Testis (tissue), 3 donors: Measurements from ENCODE around the gene ZNF613. TPM values are rescaled to one million over a fixed set of nuclear protein-coding genes. Genes with fewer than 3 reads are reported as not detected.
"Not testable (repeated sequence)": the region's sequence is repeated elsewhere in the genome, so short reads cannot be mapped to it uniquely, and the experiment has no call there.

Experiments
- DNase-seq: peaks from one replicate; pipeline ENCODE4 v3.0.0-alpha.2; 2019
- H3K27ac ChIP-seq, 2 donors: fragments of 200-600 bp; sonication (generic); one replicate each; pipeline ENCODE4 v1.5.1; 2019
- H3K27me3 ChIP-seq: fragments of 200-600 bp; sonication (generic); one replicate; pipeline ENCODE4 v1.5.1; 2019
- H3K36me3 ChIP-seq: fragments of 200-600 bp; sonication (generic); one replicate; pipeline ENCODE4 v1.5.1; 2017; ENCODE audit warnings: low read depth; ENCODE audit errors: missing control alignments
- H3K4me1 ChIP-seq: fragments of 200-600 bp; sonication (generic); one replicate; pipeline ENCODE4 v1.5.1; 2019
- H3K4me3 ChIP-seq, 2 donors: fragments of 200-600 bp; sonication (generic); one replicate each; pipeline ENCODE4 v1.5.1; 2017 to 2019
- H3K9me3 ChIP-seq: fragments of 200-600 bp; sonication (generic); one replicate; pipeline ENCODE4 v1.5.1; 2017
- POLR2A ChIP-seq: fragments of 450-650 bp; IDR thresholded peaks from one replicate; pipeline ENCODE4 v1.6.1; 2017; ENCODE audit warnings: antibody characterized with exemption, mild to moderate bottlenecking, moderate library complexity
- WGBS, 2 donors: methylation state at CpG; one replicate each; pipeline ENCODE4 v1.1.5; 2018; 5-methylcytosine and 5-hydroxymethylcytosine counted together
- intact Hi-C: fragments of 100-400 bp; cut with DNase I; formaldehyde crosslinking; loops from one replicate; pipeline ENCODE4 v1.15.1; 2023; ENCODE audit warnings: low total_unique reads
- polyA plus RNA-seq: library from polyadenylated mRNA; stranded (reverse); fragments of 350-450 nt; fragmentation: Illumina TruSeq; extraction: RNeasy Lipid Tissue Mini Kit (QIAGEN cat#74804); gene quantifications from one replicate; pipeline ENCODE4 v1.2.3, GENCODE V29; 2014; ENCODE audit warnings: low read depth, low replicate concordance; ENCODE audit not compliant: insufficient read depth
- total RNA-seq, 2 donors: library from RNA; depleted of rRNA; stranded (reverse); fragments of >200 nt; gene quantifications; one replicate each; pipeline ENCODE4 v1.2.3, GENCODE V29; 2016
- TF ChIP-seq, protein P1 (sequence below), 3 experiments: fragments of 450-650 bp in 2 of 3; fragments of 200-600 bp in 1 of 3; sonication (generic) in 1 of 3; IDR thresholded peaks; one replicate each; pipeline ENCODE4 v1.5.1; 2016 to 2019; ENCODE audit warnings: antibody characterized with exemption in 3 of 3, mild to moderate bottlenecking in 2 of 3, moderate library complexity in 1 of 3

ZNF613 gene
- total and polyA plus RNA-seq, 3 donors from 2014 or later: 2.8 to 9.4 (median 9.2) TPM

DNA sequence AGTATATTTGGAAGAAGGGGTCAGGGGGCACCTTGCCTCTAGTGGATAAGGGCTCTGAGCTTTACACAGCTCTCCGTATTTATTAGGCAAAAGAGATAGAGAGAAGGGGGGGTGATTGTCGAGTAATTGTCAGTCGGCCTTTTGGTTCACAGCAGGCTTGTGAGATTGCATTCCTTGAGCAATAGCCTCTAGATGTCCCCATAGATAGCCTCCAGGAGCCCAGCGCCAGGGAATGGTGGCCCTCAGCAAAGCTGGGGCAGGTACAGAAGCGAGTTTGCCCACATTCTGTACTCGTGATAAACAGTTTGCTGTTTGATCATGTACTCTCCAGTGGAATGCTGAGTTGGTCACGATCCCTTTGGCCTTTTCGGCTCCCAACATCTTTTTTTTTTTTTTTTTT lies 4.6 kb downstream of the ZNF613 start:
- intact Hi-C loops: no loop called here

DNA sequence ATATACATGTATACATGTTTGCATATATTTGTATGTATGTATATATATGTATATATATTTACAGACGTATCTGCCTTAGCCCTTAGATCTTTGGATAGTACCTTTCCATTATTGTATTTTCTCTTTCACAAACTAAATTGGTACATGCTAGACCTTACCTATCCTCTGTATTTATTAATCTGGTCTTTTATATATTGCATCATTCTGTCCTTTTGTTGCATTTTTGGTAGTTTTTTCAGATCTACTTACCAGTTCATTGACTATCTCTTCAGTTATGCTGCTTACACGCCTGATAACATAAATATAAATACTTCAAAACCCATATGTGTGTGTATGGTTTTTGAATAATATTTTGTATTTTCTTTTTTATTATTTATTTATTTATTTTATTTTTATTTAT lies 11.7 kb downstream of the ZNF613 start:
- DNase-seq: no peak
- Histone ChIP-seq H3K9me3 (no peaks in the 10 kb centered on the region), H3K27me3 (no peaks in the 10 kb centered on the region), H3K4me3 (no peak overlapping the region), H3K4me1 (no peaks in the 10 kb centered on the region), H3K27ac (no peak overlapping the region), H3K36me3 (no peaks in the 10 kb centered on the region)
- TF ChIP-seq POLR2A: no peak
- intact Hi-C loops: no loop called here
- WGBS, 2 donors: 95 to 98% methylated on average over 2 of the region's 2 CpGs

More for the DNA sequence above, 4.6 kb downstream of the ZNF613 start:
- no peak overlapping the region for H3K27ac ChIP-seq
- no peak for TF ChIP-seq POLR2A
- TF ChIP-seq, protein P1, sequence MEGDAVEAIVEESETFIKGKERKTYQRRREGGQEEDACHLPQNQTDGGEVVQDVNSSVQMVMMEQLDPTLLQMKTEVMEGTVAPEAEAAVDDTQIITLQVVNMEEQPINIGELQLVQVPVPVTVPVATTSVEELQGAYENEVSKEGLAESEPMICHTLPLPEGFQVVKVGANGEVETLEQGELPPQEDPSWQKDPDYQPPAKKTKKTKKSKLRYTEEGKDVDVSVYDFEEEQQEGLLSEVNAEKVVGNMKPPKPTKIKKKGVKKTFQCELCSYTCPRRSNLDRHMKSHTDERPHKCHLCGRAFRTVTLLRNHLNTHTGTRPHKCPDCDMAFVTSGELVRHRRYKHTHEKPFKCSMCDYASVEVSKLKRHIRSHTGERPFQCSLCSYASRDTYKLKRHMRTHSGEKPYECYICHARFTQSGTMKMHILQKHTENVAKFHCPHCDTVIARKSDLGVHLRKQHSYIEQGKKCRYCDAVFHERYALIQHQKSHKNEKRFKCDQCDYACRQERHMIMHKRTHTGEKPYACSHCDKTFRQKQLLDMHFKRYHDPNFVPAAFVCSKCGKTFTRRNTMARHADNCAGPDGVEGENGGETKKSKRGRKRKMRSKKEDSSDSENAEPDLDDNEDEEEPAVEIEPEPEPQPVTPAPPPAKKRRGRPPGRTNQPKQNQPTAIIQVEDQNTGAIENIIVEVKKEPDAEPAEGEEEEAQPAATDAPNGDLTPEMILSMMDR (IDR thresholded peaks at IDR 0.05): no peak
- DNase-seq: no peak
- H3K36me3 ChIP-seq: no peaks in the 10 kb centered on the region
- no peaks in the 10 kb centered on the region for H3K27me3 ChIP-seq
- no peak overlapping the region for H3K4me3 ChIP-seq
- H3K9me3 ChIP-seq: no peaks in the 10 kb centered on the region
- H3K4me1 ChIP-seq: peaks cover 3% of the 10 kb centered on the region
- 75 to 92% methylated on average over 7 to 8 of the region's 8 CpGs for WGBS, 2 donors

DNA sequence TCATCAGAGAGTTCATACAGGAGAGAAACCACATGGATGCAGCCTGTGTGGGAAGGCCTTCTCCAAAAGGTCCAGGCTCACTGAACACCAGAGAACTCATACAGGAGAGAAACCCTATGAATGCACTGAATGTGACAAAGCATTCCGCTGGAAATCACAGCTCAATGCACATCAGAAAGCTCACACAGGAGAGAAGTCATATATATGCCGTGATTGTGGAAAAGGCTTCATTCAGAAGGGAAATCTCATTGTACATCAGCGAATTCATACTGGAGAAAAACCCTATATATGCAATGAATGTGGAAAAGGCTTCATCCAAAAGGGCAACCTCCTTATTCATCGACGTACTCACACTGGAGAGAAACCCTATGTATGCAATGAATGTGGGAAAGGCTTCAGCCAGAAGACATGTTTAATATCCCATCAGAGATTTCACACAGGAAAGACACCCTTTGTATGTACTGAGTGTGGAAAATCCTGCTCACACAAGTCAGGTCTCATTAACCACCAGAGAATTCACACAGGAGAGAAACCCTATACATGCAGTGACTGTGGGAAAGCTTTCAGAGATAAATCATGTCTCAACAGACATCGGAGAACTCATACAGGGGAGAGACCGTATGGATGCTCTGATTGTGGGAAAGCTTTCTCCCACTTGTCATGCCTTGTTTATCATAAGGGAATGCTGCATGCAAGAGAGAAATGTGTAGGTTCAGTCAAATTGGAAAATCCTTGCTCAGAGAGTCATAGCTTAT lies 17.7 kb downstream of the ZNF613 start:
- no peaks in the 10 kb centered on the region for H3K9me3 ChIP-seq

DNA sequence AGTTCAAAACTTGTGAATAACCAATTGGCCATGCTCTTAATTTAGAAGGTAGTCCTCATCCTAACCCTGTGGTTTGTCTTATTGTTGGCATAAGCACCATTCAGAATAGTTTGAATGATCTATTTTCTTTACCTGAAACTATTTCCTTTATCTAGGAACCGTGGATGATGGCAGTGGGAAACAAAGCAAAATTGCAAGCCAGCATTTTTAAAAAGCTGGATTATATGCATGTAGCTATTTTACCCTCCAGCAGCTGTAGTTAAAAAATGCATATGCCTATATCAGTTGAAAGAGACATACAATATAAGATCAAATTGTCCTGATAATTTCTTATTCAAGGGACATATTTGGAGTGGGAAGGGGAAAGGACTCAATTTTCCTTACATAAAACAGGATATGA lies 19.3 kb downstream of the ZNF613 start:
- Histone ChIP-seq H3K4me3 (no peak overlapping the region), H3K27me3 (no peaks in the 10 kb centered on the region), H3K27ac (no peak overlapping the region), H3K9me3 (no peaks in the 10 kb centered on the region), H3K4me1 (no peaks in the 10 kb centered on the region), H3K36me3 (no peaks in the 10 kb centered on the region)
- TF ChIP-seq POLR2A: no peak
- TF ChIP-seq, protein P1 (IDR thresholded peaks at IDR 0.05): no peak
- 93 to 98% methylated on average over 1 of the region's 1 CpG for WGBS, 2 donors
- no peak for DNase-seq
- intact Hi-C loops: no loop called here

More for the DNA sequence above, 17.7 kb downstream of the ZNF613 start:
- TF ChIP-seq, protein P1 (IDR thresholded peaks at IDR 0.05): no peak
- no peak for TF ChIP-seq POLR2A
- no peak overlapping the region for H3K4me3 ChIP-seq
- H3K27ac ChIP-seq: no peak overlapping the region
- intact Hi-C loops: no loop called here
- WGBS, 2 donors: 97% methylated on average over 7 of the region's 7 CpGs
- no peak for DNase-seq
- H3K4me1 ChIP-seq: no peaks in the 10 kb centered on the region
- H3K27me3 ChIP-seq: no peaks in the 10 kb centered on the region
- no peaks in the 10 kb centered on the region for H3K36me3 ChIP-seq

DNA sequence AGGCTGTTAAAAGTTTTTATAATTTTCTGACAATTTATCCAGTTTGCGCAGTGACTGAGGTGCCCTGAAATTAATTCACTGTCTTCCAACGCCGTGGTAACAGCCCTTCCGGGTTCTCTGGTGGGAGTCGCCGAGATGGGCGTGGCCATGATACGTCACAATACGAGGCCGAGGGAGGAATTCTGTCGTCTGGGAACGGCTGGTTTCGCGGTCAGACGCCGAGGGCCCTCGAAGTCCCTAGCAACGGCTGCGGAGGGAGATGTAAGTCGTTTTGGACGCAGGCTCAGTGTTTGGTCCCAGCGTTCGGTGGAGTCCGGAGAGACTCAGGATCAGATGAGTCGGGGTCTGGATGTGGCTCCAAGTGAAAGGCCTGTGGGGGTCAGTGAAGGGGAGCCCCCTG lies 21.7 kb downstream of the ZNF613 start:
- peak overlapping the region; percentile 7 to 37 for H3K27ac ChIP-seq
- 5 to 10% methylated on average over 12 to 25 of the region's 25 CpGs for WGBS, 2 donors

DNA sequence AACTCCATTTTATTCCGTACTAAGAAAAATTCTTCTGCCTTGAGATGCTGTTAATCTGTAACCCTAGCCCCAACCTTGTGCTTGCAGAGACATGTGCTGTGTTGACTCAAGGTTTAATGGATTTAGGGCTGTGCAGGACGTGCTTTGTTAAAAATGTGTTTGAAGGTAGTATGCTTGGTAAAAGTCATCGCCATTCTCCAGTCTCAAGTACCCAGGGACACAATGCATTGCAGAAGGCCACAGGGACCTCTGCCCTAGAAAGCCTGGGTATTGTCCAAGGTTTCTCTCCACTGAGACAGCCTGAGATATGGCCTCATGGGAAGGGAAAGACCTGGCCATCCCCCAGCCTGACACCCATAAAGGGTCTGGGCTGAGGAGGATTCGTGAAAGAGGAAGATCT lies 30.6 kb downstream of the ZNF613 start:
- H3K27me3 ChIP-seq, intact Hi-C loops, H3K4me3 ChIP-seq, H3K9me3 ChIP-seq, H3K27ac ChIP-seq, H3K36me3 ChIP-seq, H3K4me1 ChIP-seq, DNase-seq: not testable (repeated sequence)
- 71 to 84% methylated on average over 4 of the region's 4 CpGs for WGBS, 2 donors

More for the DNA sequence above, 21.7 kb downstream of the ZNF613 start:
- no peaks in the 10 kb centered on the region for H3K27me3 ChIP-seq
- no peaks in the 10 kb centered on the region for H3K9me3 ChIP-seq
- DNase-seq: peak; percentile 91
- TF ChIP-seq, protein P1 (IDR thresholded peaks at IDR 0.05): no peak
- TF ChIP-seq POLR2A: no peak
- H3K4me1 ChIP-seq: no peaks in the 10 kb centered on the region
- H3K4me3 ChIP-seq: peak overlapping the region; percentile 38 to 61
- no peaks in the 10 kb centered on the region for H3K36me3 ChIP-seq
- intact Hi-C loops: no loop called here
